LNCAP (cell line): Measurements from ENCODE around the gene PQBP1.

Source experiments
- TF ChIP-seq, protein P1 (sequence below): fragments of 450-650 bp; IDR thresholded peaks from 2 replicates; pipeline ENCODE4 v1.5.1; 2017; ENCODE audit warnings: mild to moderate bottlenecking

PQBP1 gene

GRCh38 chrX:48917139-48918001 is 19.6 kb downstream of the PQBP1 start:
- TF ChIP-seq, protein P1, sequence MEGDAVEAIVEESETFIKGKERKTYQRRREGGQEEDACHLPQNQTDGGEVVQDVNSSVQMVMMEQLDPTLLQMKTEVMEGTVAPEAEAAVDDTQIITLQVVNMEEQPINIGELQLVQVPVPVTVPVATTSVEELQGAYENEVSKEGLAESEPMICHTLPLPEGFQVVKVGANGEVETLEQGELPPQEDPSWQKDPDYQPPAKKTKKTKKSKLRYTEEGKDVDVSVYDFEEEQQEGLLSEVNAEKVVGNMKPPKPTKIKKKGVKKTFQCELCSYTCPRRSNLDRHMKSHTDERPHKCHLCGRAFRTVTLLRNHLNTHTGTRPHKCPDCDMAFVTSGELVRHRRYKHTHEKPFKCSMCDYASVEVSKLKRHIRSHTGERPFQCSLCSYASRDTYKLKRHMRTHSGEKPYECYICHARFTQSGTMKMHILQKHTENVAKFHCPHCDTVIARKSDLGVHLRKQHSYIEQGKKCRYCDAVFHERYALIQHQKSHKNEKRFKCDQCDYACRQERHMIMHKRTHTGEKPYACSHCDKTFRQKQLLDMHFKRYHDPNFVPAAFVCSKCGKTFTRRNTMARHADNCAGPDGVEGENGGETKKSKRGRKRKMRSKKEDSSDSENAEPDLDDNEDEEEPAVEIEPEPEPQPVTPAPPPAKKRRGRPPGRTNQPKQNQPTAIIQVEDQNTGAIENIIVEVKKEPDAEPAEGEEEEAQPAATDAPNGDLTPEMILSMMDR: peak; percentile 90

- TF ChIP-seq, protein P1: no peak
Observed at GRCh38 chrX:48918301-48918642, 20.5 kb downstream of the PQBP1 start.

DNA sequence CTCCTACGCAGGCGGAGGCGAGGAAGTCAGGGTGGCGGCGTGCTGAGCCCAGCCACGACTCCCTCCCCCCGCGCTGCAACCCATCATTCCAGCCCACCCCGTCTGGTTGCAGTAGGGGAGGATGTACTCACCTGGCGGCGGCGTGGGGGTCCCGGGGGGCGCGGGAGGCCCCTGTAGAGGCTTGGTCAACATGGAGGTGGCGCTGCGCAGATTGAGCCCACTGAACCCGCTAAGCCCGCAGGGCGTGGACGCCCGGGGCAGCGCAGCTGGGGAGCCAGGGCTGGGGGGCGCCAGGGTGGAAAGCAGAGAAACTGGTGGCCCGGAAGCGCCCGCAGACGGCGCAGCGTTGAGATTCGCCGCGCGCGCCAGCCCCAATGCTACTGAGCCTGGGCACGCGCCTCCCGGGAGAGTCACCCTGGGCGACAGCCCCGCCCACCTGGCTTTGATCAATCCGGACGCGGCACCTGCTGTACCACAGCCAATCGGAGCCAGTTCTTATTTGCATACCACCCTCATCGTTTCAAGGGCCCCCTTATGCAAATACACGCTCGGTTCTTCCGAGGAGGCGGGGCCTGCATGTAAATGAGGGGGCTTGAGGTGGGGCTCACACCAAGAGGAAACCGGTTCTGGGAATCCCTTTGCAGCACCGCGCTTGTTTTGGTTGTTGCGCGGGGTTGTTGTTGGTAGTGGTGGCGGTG is 21.1 kb downstream of the PQBP1 start, which contains the start of gene PIM2:
PIM2 (minus strand) TSS at position 382 of the 698 bp plus-strand sequence; CDS start at position 192, 190 bp downstream.
- TF ChIP-seq, protein P1: no peak

DNA sequence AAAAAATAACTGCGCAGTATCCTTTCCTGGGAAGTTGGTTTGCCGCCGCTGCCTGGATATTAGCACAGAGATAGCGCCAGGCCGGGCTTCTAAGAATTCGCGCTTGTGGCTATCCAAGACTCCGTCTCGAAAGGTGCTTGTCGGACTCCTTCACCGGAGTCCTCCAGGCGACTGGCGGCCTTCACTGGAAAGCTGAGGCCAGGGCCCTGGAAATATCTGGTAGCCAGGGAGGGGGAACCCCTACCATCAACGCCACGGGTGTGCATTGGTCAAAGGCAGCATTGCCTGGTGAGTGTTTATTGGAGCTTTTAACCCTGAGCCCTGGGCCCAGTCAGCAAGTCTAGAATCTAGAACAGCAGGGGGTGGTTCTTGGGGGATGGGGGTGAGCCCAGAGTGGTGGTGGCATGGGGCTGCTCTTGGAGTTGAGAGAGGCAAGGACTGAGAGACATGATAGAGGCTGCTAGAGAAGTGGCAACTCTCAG is 21.7 kb downstream of the PQBP1 start:
- TF ChIP-seq, protein P1: no peak

- TF ChIP-seq, protein P1: no peak
Observed at GRCh38 chrX:48919947-48920717, 22.4 kb downstream of the PQBP1 start.

DNA sequence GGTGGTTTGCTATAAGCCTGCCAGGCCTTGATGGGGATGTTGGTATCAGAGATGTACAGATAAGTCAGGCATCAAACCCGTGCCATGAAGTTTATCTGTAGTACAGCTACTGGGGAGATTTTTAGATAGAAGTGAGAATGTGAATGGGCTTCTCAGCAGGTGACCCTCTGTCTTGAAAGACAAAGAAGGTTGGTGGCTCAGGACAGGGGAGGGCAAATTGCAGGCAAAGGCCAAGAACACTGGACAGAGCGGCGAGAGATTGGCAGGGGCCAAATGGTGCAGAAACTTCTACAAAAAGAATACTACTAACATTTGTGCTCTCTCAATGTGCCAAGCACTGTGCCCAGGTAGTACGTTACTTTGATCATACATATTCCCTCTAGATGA is 23.0 kb downstream of the PQBP1 start:
- TF ChIP-seq, protein P1: no peak

- TF ChIP-seq, protein P1: no peak
Observed at GRCh38 chrX:48923771-48924170, 26.0 kb downstream of the PQBP1 start.
